GM12874 (cell line): Measurements from ENCODE around the gene CLK3.

ENCODE experiments used
- TF ChIP-seq, protein P1 (sequence below): IDR thresholded peaks from 2 replicates; pipeline ENCODE4 v1.5.1; 2011; ENCODE audit warnings: low read depth, mild to moderate bottlenecking, control low read depth, low read length, moderate library complexity; ENCODE audit not compliant: insufficient read depth

CLK3 gene

DNA sequence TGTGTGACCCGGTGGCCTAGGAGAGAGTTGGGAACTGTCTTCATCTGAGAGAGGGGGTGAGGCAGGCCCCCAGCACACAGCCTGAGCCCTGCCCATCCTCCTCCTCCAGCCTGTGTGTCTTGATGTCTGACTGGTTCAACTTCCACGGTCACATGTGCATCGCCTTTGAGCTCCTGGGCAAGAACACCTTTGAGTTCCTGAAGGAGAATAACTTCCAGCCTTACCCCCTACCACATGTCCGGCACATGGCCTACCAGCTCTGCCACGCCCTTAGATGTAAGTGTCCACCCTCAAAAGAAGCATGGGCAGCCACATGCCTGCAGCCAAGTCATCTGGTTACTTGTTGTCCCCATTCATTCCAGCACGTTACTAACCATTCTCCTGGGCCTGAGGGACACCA lies 10.1 kb downstream of the CLK3 start:
- TF ChIP-seq, protein P1, sequence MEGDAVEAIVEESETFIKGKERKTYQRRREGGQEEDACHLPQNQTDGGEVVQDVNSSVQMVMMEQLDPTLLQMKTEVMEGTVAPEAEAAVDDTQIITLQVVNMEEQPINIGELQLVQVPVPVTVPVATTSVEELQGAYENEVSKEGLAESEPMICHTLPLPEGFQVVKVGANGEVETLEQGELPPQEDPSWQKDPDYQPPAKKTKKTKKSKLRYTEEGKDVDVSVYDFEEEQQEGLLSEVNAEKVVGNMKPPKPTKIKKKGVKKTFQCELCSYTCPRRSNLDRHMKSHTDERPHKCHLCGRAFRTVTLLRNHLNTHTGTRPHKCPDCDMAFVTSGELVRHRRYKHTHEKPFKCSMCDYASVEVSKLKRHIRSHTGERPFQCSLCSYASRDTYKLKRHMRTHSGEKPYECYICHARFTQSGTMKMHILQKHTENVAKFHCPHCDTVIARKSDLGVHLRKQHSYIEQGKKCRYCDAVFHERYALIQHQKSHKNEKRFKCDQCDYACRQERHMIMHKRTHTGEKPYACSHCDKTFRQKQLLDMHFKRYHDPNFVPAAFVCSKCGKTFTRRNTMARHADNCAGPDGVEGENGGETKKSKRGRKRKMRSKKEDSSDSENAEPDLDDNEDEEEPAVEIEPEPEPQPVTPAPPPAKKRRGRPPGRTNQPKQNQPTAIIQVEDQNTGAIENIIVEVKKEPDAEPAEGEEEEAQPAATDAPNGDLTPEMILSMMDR: no peak

- TF ChIP-seq, protein P1: no peak
Observed at GRCh38 chr15:74626336-74626735, 10.7 kb downstream of the CLK3 start.

- TF ChIP-seq, protein P1: no peak
Observed at GRCh38 chr15:74626752-74627692, 11.4 kb downstream of the CLK3 start.

GRCh38 chr15:74627766-74628165 lies 12.1 kb downstream of the CLK3 start:
- TF ChIP-seq, protein P1: no peak

DNA sequence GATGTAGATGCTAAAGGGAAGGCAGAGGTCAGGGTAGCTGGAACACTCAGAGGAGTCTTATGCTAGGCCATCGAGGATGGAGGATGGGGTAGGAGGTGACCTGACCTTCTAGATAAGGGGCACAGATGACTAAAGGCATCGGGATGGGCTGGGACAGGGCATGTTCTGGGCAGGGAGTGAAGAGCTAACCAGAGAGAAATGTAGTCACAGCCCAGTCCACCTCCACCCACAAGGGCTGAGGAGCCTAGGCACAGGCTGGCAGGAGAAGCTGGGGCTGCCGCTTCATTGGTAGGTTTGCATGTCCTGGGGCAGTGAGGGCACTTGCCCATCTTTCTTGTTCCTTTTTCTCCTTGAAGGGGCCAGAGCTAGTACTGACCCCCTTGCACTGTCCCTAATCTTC lies 12.6 kb downstream of the CLK3 start:
- TF ChIP-seq, protein P1: no peak

- TF ChIP-seq, protein P1: no peak
Observed at GRCh38 chr15:74628949-74629348, 13.3 kb downstream of the CLK3 start.

DNA sequence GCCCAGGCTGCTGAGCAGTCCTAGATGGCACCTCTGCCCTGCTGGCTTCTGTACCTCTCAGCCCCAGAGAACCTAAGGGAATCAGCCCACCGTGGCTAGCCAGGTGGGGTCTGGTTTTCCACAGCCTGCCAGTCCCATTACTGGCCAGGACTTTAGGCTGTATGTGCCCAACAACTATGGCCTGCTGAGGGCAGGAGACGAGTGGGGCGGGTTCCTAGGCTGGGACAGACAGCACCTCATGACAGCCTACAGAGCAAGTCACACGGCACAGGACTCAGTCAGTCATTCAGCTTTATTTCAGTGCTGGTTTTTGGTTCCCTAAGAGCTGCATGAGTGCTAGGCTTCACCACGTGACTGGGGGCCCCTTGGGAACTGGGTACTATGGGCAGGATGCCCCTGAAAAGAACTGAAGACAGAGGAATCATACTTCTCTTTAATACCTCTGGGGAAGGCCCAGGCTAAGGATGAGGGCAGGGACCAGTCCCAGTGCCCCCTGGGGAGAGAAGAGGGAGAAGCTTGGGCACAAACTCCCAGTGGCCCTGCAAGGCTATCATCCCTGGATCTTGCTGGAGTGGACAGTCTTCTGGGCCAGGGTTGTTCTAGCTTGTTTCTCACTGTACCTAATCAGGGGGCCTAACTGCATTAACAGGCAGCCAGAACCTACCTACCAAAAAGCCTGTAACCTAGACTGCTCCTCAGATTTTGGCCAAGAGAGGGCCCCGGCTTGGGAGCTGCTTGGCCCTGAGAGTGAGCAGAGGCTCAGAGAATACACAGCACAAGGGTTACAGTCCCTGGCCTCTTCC lies 14.8 kb downstream of the CLK3 start:
- TF ChIP-seq, protein P1: 0 out of 2 replicates have a peak, but pooled peaks have one; percentile 20
